ENCODE results near the gene TMEM259. TPM values are rescaled to one million over a fixed set of nuclear protein-coding genes. Genes with fewer than 3 reads are reported as not detected.

TMEM259 gene
- total RNA-seq, 3 donors from 2014 or later: 112 to 156 (median 153) TPM

GRCh38 chr19:1054102-1055027 lies 33.4 kb upstream of the TMEM259 start:
- TF ChIP-seq POLR2AphosphoS5 (IDR thresholded peaks at IDR 0.05) (no peak), CTCF (IDR thresholded peaks at IDR 0.05) (no peak), POLR2A (IDR thresholded peaks at IDR 0.05) (no peak)
- H3K27ac ChIP-seq: no peak overlapping the region
- no peak for DNase-seq (ENCODE audit: low spot score in 2 of 2)
- no peaks in the 10 kb centered on the region for H3K4me1 ChIP-seq
- no peaks in the 10 kb centered on the region for H3K27me3 ChIP-seq
- no peak overlapping the region for H3K4me3 ChIP-seq
- no peaks in the 10 kb centered on the region for H3K36me3 ChIP-seq
- H3K9me3 ChIP-seq: peaks cover 44 to 50% of the 10 kb centered on the region in 2 donors
- intact Hi-C loops (cut with DNase I; ENCODE audit: low total_unique reads): no loop called here

- Histone ChIP-seq H3K9me3 (peaks cover 35 to 41% of the 10 kb centered on the region in 2 donors), H3K27me3 (no peaks in the 10 kb centered on the region), H3K4me1 (no peaks in the 10 kb centered on the region), H3K4me3 (no peak overlapping the region), H3K27ac (no peak overlapping the region), H3K36me3 (no peaks in the 10 kb centered on the region)
- TF ChIP-seq POLR2AphosphoS5 (IDR thresholded peaks at IDR 0.05) (no peak), CTCF (IDR thresholded peaks at IDR 0.05) (no peak), POLR2A (IDR thresholded peaks at IDR 0.05) (no peak)
- intact Hi-C loops (cut with DNase I; ENCODE audit: low total_unique reads): no loop called here
- DNase-seq (ENCODE audit: low spot score in 2 of 2): no peak
These were observed 32.5 kb upstream of the TMEM259 start for GRCh38 chr19:1053176-1054101.

- H3K36me3 ChIP-seq: no peaks in the 10 kb centered on the region
- no peak overlapping the region for H3K4me3 ChIP-seq
- H3K27me3 ChIP-seq: no peaks in the 10 kb centered on the region
- intact Hi-C loops (cut with DNase I; ENCODE audit: low total_unique reads): no loop called here
- peaks cover 25 to 31% of the 10 kb centered on the region in 2 donors for H3K9me3 ChIP-seq
- DNase-seq (ENCODE audit: low spot score in 2 of 2): no peak
- H3K27ac ChIP-seq: no peak overlapping the region
- TF ChIP-seq POLR2A (IDR thresholded peaks at IDR 0.05): no peak
- H3K4me1 ChIP-seq: no peaks in the 10 kb centered on the region
These were observed 31.5 kb upstream of the TMEM259 start for GRCh38 chr19:1052349-1052975.

- Histone ChIP-seq H3K9me3 (peaks cover 19 to 24% of the 10 kb centered on the region in 2 donors), H3K36me3 (no peaks in the 10 kb centered on the region), H3K27me3 (no peaks in the 10 kb centered on the region), H3K4me1 (no peaks in the 10 kb centered on the region), H3K27ac (no peak overlapping the region), H3K4me3 (no peak overlapping the region)
- intact Hi-C loops (cut with DNase I; ENCODE audit: low total_unique reads): no loop called here
- TF ChIP-seq CTCF (IDR thresholded peaks at IDR 0.05) (no peak), POLR2AphosphoS5 (IDR thresholded peaks at IDR 0.05) (no peak), POLR2A (IDR thresholded peaks at IDR 0.05) (no peak)
- DNase-seq (ENCODE audit: low spot score in 2 of 2): no peak
These were observed 30.9 kb upstream of the TMEM259 start for GRCh38 chr19:1051791-1052190.

GRCh38 chr19:1050989-1051788 lies 30.3 kb upstream of the TMEM259 start:
- peaks cover 13 to 18% of the 10 kb centered on the region in 2 donors for H3K9me3 ChIP-seq
- H3K4me1 ChIP-seq: no peaks in the 10 kb centered on the region
- no peak for DNase-seq (ENCODE audit: low spot score in 2 of 2)
- no peaks in the 10 kb centered on the region for H3K27me3 ChIP-seq
- H3K27ac ChIP-seq: no peak overlapping the region
- intact Hi-C loops (cut with DNase I; ENCODE audit: low total_unique reads): no loop called here
- no peak overlapping the region for H3K4me3 ChIP-seq
- no peaks in the 10 kb centered on the region for H3K36me3 ChIP-seq
- TF ChIP-seq CTCF (IDR thresholded peaks at IDR 0.05) (no peak), POLR2AphosphoS5 (IDR thresholded peaks at IDR 0.05) (no peak), POLR2A (IDR thresholded peaks at IDR 0.05) (no peak)
